Type B pancreatic cell (in vitro differentiated cells): ENCODE measurements around the gene PAAF1. TPM values are rescaled to one million over a fixed set of nuclear protein-coding genes. Genes with fewer than 3 reads are reported as not detected.

ENCODE experiments used
- DNase-seq: peaks from one replicate; pipeline ENCODE4 v3.0.0; 2021; ENCODE audit warnings: mixed read lengths; ENCODE audit not compliant: unreplicated experiment; ENCODE audit errors: extremely low spot score
- H3K27ac Mint-ChIP-seq: 2 replicates; pipeline ENCODE4 v1.8.0; 2021; ENCODE audit warnings: mild to moderate bottlenecking, mixed read lengths
- H3K27me3 Mint-ChIP-seq: 2 replicates; pipeline ENCODE4 v1.8.0; 2021; ENCODE audit warnings: mixed read lengths
- H3K36me3 Mint-ChIP-seq: 2 replicates; pipeline ENCODE4 v1.8.0; 2021; ENCODE audit warnings: mixed read lengths
- H3K4me1 Mint-ChIP-seq: one replicate; pipeline ENCODE4 v1.8.0; 2021; ENCODE audit warnings: mixed read lengths; ENCODE audit not compliant: unreplicated experiment
- H3K4me3 Mint-ChIP-seq: 2 replicates; pipeline ENCODE4 v1.8.0; 2021; ENCODE audit warnings: mild to moderate bottlenecking, mixed read lengths
- H3K9me3 Mint-ChIP-seq: 2 replicates; pipeline ENCODE4 v1.8.0; 2021; ENCODE audit warnings: mixed read lengths
- CTCF ChIP-seq: fragments of 200-600 bp; sonication (generic); conservative IDR thresholded peaks from 2 replicates; pipeline ENCODE4 v1.5.0; 2021; ENCODE audit warnings: antibody characterized with exemption, mild to moderate bottlenecking
- total RNA-seq: library from RNA; stranded (reverse); gene quantifications from 2 replicates; pipeline ENCODE4 v1.2.1, GENCODE V29; 2021; ENCODE audit warnings: low replicate concordance

Gene PAAF1
- total RNA-seq, 1 donor from 2014 or later: 30.7 TPM

GRCh38 chr11:73902303-73902702 is 25.5 kb downstream of the PAAF1 start:
- Mint-ChIP-seq H3K27ac (no peak overlapping the region), H3K4me3 (no peak overlapping the region), H3K4me1 (no peaks in the 10 kb centered on the region), H3K9me3 (no peaks in the 10 kb centered on the region), H3K27me3 (no peaks in the 10 kb centered on the region), H3K36me3 (peaks cover 22% of the 10 kb centered on the region)
- DNase-seq: no peak
- no peak for TF ChIP-seq CTCF

GRCh38 chr11:73907191-73907590 is 30.4 kb downstream of the PAAF1 start:
- TF ChIP-seq CTCF: no peak
- Mint-ChIP-seq H3K36me3 (peaks cover 20% of the 10 kb centered on the region), H3K4me1 (no peaks in the 10 kb centered on the region), H3K27me3 (no peaks in the 10 kb centered on the region), H3K4me3 (no peak overlapping the region), H3K27ac (no peak overlapping the region), H3K9me3 (no peaks in the 10 kb centered on the region)
- DNase-seq: no peak

GRCh38 chr11:73912026-73912425 is 35.2 kb downstream of the PAAF1 start:
- Mint-ChIP-seq H3K9me3 (no peaks in the 10 kb centered on the region), H3K4me3 (no peak overlapping the region), H3K27ac (no peak overlapping the region), H3K27me3 (no peaks in the 10 kb centered on the region), H3K36me3 (peaks cover 25% of the 10 kb centered on the region), H3K4me1 (no peaks in the 10 kb centered on the region)
- TF ChIP-seq CTCF: no peak
- DNase-seq: no peak

- TF ChIP-seq CTCF: no peak
- no peaks in the 10 kb centered on the region for H3K4me1 Mint-ChIP-seq
- no peak for DNase-seq
- no peak overlapping the region for H3K27ac Mint-ChIP-seq
- no peaks in the 10 kb centered on the region for H3K27me3 Mint-ChIP-seq
- H3K4me3 Mint-ChIP-seq: no peak overlapping the region
- no peaks in the 10 kb centered on the region for H3K9me3 Mint-ChIP-seq
- peaks cover 25% of the 10 kb centered on the region for H3K36me3 Mint-ChIP-seq
These were observed 36.7 kb downstream of the PAAF1 start for GRCh38 chr11:73913472-73913871.

GRCh38 chr11:73914284-73914683 is 37.5 kb downstream of the PAAF1 start:
- Mint-ChIP-seq H3K4me1 (no peaks in the 10 kb centered on the region), H3K9me3 (no peaks in the 10 kb centered on the region), H3K4me3 (no peak overlapping the region), H3K36me3 (peaks cover 23% of the 10 kb centered on the region), H3K27ac (no peak overlapping the region), H3K27me3 (no peaks in the 10 kb centered on the region)
- no peak for TF ChIP-seq CTCF
- DNase-seq: no peak

- Mint-ChIP-seq H3K27me3 (no peaks in the 10 kb centered on the region), H3K9me3 (no peaks in the 10 kb centered on the region), H3K4me3 (no peak overlapping the region), H3K4me1 (no peaks in the 10 kb centered on the region), H3K27ac (no peak overlapping the region), H3K36me3 (peaks cover 14% of the 10 kb centered on the region)
- TF ChIP-seq CTCF: no peak
- no peak for DNase-seq
These were observed 39.6 kb downstream of the PAAF1 start for GRCh38 chr11:73916435-73916834.
